Activated CD8-positive, alpha-beta memory T cell treated with anti-CD3 and anti-CD28 coated beads, Interleukin-2, amount 10 ng/mL, durations not matched to agents 7 days and 5 days (primary cell): ENCODE data around the gene SMYD4. TPM values are rescaled to one million over a fixed set of nuclear protein-coding genes. Genes with fewer than 3 reads are reported as not detected.

ENCODE experiments used
- ATAC-seq: fragments of 150-1000 bp; cut with Tn5 transposase; one replicate; pipeline ENCODE4 v1.10.0; 2021; ENCODE audit warnings: moderate library complexity
- CTCF ChIA-PET: fragments of 350-600 bp; sonication (Branson Sonifier 250); formaldehyde crosslinking; loops from one replicate; lab custom pipeline; 2021; ENCODE audit warnings: antibody characterized with exemption; lab: Charles Lee
- DNase-seq: peaks from one replicate; pipeline ENCODE4 v3.0.0-alpha.2; 2020
- H3K27ac Mint-ChIP-seq: one replicate; pipeline ENCODE4 v1.8.0; 2021; ENCODE audit warnings: mild to moderate bottlenecking, mixed read lengths
- H3K27me3 Mint-ChIP-seq: one replicate; pipeline ENCODE4 v1.8.0; 2021; ENCODE audit warnings: mixed read lengths
- H3K36me3 Mint-ChIP-seq: one replicate; pipeline ENCODE4 v1.8.0; 2021; ENCODE audit warnings: mild to moderate bottlenecking, mixed read lengths
- H3K4me1 Mint-ChIP-seq: one replicate; pipeline ENCODE4 v1.8.0; 2021; ENCODE audit warnings: mixed read lengths
- H3K4me3 Mint-ChIP-seq: one replicate; pipeline ENCODE4 v1.8.0; 2021; ENCODE audit warnings: mild to moderate bottlenecking, moderate library complexity, mixed read lengths
- H3K9me3 Mint-ChIP-seq: one replicate; pipeline ENCODE4 v1.8.0; 2022; ENCODE audit warnings: low read depth, mixed read lengths
- total RNA-seq, 2 experiments: library from RNA; stranded (reverse); gene quantifications; one replicate each; pipeline ENCODE4 v1.2.3, GENCODE V29; 2021

Gene SMYD4
- total RNA-seq, 2 experiments from 2014 or later, result 34.7 to 45.4 TPM

DNA sequence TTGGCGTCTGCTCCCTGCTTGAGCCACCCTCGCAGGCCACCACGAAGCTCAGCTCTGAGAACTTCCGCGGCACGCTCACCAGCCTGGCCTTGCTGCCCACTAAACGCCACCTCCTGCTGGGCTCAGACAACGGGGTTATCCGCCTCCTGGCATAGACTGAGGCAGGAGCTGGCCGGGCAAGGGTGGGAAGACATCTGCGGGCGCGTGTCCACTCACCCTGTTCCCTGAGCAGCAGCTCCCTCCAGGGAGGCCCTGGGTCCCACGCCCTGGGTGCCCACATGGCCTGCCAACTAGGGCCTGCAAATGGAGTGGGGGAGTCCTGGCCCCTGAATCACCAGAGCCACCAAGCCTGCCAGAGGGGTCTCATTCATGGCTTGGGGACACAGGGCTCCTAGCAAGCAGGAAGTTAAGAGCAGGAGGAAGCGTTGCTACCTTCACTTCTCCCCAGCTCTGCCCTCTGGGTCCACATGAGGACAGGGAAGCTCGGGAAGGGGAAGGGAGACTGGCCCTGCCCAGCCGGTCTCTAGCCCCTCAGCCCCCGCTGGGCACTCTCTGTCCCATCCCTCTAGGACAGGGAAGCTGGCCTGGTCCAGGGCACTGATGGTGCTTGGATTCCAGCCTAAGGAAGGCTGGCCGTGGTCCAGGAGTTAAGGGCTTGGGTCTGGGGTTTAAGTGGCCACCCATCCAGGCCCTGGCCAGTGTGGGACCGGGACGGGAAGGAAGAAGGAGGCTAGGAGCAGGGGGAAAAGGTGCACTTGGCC is 92.0 kb downstream of the SMYD4 start:
- DNase-seq (no peak), ATAC-seq (no peak)
- peaks cover 2% of the 10 kb centered on the region for H3K36me3 Mint-ChIP-seq
- no peak overlapping the region for H3K4me3 Mint-ChIP-seq
- no peaks in the 10 kb centered on the region for H3K27me3 Mint-ChIP-seq
- no peak overlapping the region for H3K27ac Mint-ChIP-seq
- no peaks in the 10 kb centered on the region for H3K9me3 Mint-ChIP-seq
- peaks cover 10% of the 10 kb centered on the region for H3K4me1 Mint-ChIP-seq
- CTCF ChIA-PET, result interaction anchor here (2.0 kb wide), 1 partner anchor 16 kb away, joined by 4 read pairs; no protein-coding TSS in a partner anchor

DNA sequence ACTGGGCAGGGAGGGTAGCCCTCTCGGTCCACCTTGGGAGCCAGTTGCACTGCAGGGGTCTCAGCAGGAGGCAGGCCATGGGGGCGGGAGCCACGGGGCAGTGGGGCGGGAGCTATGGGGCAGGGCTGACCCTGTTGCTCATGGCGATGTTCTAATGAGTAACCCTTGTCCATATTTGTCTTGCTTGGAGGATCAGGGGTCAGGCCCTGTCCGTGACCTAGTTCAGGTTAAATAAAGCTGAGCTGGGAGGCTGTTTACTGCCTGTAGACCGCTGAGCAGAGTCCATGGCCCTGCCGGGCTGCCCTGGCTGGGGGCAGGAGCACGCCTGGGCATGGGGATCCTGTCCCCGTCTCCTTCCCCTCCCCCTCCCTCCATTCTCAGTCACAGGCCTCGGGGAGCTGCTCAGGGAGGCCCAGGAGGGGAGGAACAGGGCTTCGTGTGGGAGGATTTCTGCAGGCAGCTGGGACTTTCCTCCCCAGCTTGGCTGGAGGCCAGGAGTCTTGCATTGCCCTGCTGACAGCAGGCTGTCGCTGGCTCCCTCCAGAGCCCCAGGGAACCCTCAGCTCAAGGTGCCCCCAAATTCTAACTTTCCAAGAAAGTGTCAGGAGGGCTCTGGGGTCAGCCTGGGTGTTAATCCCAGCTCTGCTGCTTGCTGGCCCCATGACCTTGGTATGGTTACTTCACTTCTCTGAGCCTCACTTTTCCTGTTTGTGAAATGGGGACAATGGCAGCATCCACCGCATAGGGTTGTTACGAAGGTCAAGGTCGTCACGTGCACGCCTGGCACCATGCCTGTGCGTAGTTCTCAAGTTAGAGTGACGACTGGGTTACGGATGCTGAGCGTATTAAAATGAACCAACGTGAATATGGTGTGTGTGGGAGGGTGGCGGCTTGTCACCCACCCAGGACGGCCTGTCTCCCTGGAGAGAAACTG is 93.1 kb downstream of the SMYD4 start:
- CTCF ChIA-PET, result interaction anchor here (2.0 kb wide), 1 partner anchor 15 kb away, joined by 4 read pairs; no protein-coding TSS in a partner anchor
- no peaks in the 10 kb centered on the region for H3K9me3 Mint-ChIP-seq
- DNase-seq, result no peak
- H3K4me3 Mint-ChIP-seq, result no peak overlapping the region
- no peak for ATAC-seq
- H3K36me3 Mint-ChIP-seq, result peaks cover 2% of the 10 kb centered on the region
- H3K27me3 Mint-ChIP-seq, result no peaks in the 10 kb centered on the region
- peaks cover 10% of the 10 kb centered on the region for H3K4me1 Mint-ChIP-seq
- H3K27ac Mint-ChIP-seq, result no peak overlapping the region

DNA sequence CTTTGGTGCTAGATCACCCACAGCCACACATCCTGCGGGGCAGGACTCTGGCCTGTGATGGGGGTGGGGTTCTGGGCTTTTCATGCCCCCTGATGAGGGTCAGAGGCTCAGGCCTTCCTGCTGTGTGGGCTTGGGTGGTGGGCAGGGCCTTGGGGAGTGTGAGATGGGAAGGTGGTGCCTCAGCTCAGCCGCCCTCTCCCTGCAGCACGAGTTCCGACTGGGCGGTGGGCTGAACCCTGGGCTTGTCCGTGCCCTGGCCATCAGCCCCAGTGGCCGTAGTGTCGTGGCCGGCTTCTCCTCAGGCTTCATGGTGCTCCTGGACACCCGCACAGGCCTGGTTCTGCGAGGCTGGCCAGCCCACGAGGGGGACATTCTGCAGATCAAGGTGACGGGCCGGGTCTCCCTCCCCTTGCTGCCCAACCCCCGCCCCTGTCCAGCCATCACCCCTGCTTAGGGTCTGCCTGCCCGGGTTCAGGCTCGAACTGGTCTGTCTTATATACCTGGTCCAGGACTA is 93.8 kb downstream of the SMYD4 start:
- Mint-ChIP-seq H3K36me3 (peaks cover 2% of the 10 kb centered on the region), H3K4me3 (no peak overlapping the region), H3K4me1 (peaks cover 10% of the 10 kb centered on the region), H3K27me3 (no peaks in the 10 kb centered on the region), H3K27ac (no peak overlapping the region), H3K9me3 (no peaks in the 10 kb centered on the region)
- CTCF ChIA-PET, result interaction anchor here (2.0 kb wide), 1 partner anchor 15 kb away, joined by 4 read pairs; no protein-coding TSS in a partner anchor
- DNase-seq, result no peak
- no peak for ATAC-seq

DNA sequence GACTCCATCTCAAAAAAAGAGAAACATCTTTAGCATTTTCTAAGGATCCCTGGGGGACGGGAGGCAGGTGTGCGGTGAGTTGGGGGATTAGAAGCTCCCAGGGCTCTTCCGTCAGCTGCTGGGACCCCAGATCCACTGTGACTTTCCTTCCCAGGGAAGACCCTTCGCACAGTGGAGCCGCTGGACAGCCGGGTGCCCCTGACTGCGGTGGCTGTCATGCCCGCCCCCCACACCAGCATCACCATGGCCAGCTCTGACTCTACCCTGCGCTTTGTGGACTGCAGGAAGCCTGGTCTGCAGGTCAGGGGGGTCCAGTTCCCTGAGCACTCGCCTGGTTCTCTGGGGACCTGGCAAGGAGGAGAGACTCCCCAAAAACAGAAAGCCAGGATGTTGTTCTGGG is 94.3 kb downstream of the SMYD4 start:
- no peaks in the 10 kb centered on the region for H3K27me3 Mint-ChIP-seq
- no peak overlapping the region for H3K27ac Mint-ChIP-seq
- H3K4me3 Mint-ChIP-seq, result no peak overlapping the region
- peaks cover 10% of the 10 kb centered on the region for H3K4me1 Mint-ChIP-seq
- no peaks in the 10 kb centered on the region for H3K9me3 Mint-ChIP-seq
- no peak for ATAC-seq
- H3K36me3 Mint-ChIP-seq, result peaks cover 2% of the 10 kb centered on the region
- CTCF ChIA-PET, result no interaction called here
- DNase-seq, result no peak

DNA sequence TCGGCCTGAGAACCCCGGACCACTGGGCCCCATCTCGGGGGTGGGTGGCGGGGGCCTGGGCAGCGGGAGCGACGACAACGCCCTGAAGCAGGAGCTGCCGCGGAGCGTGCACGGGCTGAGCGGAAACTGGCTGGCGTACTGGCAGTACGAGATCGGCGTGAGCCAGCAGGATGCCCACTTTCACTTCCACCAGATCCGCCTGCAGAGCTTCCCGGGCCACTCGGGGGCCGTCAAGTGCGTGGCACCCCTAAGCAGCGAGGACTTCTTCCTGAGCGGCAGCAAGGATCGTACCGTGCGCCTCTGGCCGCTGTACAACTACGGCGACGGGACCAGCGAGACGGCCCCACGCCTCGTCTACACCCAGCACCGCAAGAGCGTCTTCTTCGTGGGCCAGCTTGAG is 95.9 kb downstream of the SMYD4 start:
- no peaks in the 10 kb centered on the region for H3K27me3 Mint-ChIP-seq
- H3K27ac Mint-ChIP-seq, result no peak overlapping the region
- DNase-seq, result no peak
- ATAC-seq, result no peak
- no peak overlapping the region for H3K4me3 Mint-ChIP-seq
- H3K36me3 Mint-ChIP-seq, result peaks cover 6% of the 10 kb centered on the region
- peaks cover 15% of the 10 kb centered on the region for H3K4me1 Mint-ChIP-seq
- CTCF ChIA-PET, result no interaction called here
- H3K9me3 Mint-ChIP-seq, result no peaks in the 10 kb centered on the region

DNA sequence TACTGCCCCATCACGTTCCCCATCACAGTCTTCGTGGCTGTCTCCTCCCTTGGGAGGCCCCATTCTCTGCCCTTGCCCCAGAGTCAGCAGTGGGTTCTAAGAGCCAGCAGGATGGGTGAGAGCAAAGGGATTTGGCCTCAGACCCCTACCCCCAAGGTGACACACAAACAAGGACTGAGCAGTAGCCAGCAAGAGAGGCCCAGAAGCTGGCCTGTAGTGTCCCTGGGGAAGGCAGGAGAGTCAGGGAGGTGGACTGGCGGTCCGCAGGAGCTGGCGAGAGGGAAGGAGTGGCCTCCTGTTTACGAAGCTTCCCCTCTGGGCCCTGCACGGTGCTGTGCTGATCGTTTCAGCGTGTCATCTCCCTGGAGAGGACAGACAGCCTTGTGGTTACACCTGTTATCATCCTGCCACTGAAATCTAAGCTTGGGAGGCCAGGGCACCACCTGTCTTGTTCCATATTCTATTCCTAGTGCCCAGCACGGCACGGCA is 96.8 kb downstream of the SMYD4 start:
- DNase-seq (no peak), ATAC-seq (no peak)
- Mint-ChIP-seq H3K4me3 (no peak overlapping the region), H3K9me3 (no peaks in the 10 kb centered on the region), H3K36me3 (peaks cover 6% of the 10 kb centered on the region), H3K27me3 (no peaks in the 10 kb centered on the region), H3K4me1 (peaks cover 20% of the 10 kb centered on the region), H3K27ac (no peak overlapping the region)
- CTCF ChIA-PET, result no interaction called here

DNA sequence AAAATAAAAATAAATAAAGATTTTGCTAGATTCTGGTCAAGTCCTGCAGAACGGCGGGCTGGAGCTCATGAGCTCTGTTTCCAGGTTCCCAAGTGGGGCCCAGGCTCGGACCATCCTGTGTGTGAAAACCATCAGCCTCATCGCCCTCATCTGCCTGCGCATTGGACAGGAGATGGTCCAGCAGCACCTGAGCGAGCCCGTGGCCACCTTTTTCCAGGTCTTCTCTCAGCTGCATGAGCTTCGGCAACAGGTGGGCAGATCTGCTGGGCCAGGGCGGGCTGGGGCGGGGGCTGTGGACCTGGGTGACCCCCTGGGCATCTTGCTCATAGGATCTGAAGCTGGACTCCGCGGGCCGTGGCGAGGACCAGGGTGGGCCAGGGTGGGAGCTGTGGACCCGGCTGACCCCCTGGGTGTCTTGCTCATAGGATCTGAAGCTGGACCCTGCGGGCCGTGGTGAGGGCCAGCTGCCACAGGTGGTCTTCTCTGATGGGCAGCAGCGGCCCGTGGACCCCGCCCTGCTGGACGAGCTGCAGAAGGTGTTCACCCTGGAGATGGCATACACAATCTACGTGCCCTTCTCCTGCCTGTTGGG is 97.4 kb downstream of the SMYD4 start:
- Mint-ChIP-seq H3K27me3 (no peaks in the 10 kb centered on the region), H3K27ac (no peak overlapping the region), H3K4me1 (peaks cover 20% of the 10 kb centered on the region), H3K36me3 (peaks cover 6% of the 10 kb centered on the region), H3K9me3 (no peaks in the 10 kb centered on the region), H3K4me3 (no peak overlapping the region)
- ATAC-seq, result no peak
- no peak for DNase-seq
- CTCF ChIA-PET, result no interaction called here

DNA sequence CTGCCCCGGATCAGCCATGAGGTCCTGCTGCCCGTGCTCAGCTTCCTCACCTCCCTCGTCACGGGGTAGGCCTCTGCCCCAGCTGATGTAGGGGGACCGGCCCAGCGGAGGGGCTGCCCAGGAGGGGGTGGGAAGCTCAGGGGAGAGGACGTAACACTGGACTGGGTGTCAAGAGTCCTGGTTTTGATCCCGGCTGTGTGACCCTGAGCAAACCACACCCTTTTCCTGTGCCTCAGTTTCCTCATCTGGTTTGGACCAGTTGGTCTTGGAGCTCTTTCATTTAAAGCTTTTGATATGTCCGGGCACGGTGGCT is 98.6 kb downstream of the SMYD4 start:
- peaks cover 6% of the 10 kb centered on the region for H3K36me3 Mint-ChIP-seq
- no peak for ATAC-seq
- no peak for DNase-seq
- no peaks in the 10 kb centered on the region for H3K27me3 Mint-ChIP-seq
- no peak overlapping the region for H3K27ac Mint-ChIP-seq
- no peaks in the 10 kb centered on the region for H3K9me3 Mint-ChIP-seq
- CTCF ChIA-PET, result no interaction called here
- no peak overlapping the region for H3K4me3 Mint-ChIP-seq
- peaks cover 17% of the 10 kb centered on the region for H3K4me1 Mint-ChIP-seq

DNA sequence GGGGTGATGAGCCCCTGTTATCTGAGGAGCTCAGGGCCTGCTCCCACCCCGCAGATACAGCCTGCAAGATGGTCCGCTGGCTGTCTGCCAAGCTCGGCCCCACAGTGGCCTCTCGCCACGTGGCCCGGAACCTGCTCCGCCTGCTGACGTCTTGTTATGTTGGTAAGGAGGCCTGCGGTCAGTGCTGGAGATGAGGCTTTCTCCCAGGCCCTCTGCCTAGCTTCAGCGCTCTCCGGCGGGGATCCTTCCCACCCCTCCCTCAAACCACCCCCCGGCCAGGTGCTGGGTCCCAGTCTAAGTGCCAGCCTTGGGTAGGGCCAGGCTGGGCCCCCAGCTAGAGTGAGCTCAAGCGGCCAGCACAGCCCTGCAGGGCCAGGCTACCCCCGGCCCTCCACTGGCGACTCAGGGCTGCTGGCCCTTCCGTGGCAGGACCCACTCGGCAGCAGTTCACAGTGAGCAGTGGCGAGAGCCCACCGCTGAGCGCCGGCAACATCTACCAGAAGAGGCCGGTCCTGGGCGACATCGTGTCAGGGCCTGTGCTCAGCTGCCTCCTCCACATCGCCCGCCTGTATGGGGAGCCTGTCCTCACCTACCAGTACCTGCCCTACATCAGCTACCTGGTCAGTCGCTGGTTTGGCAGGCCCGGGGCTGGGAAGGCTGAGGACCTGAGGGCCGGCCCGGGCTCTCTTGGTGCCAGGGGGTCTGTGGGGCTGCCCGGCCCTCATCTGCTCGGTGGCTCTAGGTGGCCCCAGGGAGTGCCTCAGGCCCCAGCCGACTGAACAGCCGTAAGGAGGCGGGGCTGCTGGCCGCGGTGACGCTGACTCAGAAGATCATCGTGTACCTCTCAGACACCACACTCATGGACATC is 99.1 kb downstream of the SMYD4 start:
- H3K36me3 Mint-ChIP-seq, result peaks cover 6% of the 10 kb centered on the region
- no peak for ATAC-seq
- CTCF ChIA-PET, result no interaction called here
- no peaks in the 10 kb centered on the region for H3K27me3 Mint-ChIP-seq
- H3K4me3 Mint-ChIP-seq, result no peak overlapping the region
- no peaks in the 10 kb centered on the region for H3K9me3 Mint-ChIP-seq
- peaks cover 17% of the 10 kb centered on the region for H3K4me1 Mint-ChIP-seq
- no peak for DNase-seq
- no peak overlapping the region for H3K27ac Mint-ChIP-seq

DNA sequence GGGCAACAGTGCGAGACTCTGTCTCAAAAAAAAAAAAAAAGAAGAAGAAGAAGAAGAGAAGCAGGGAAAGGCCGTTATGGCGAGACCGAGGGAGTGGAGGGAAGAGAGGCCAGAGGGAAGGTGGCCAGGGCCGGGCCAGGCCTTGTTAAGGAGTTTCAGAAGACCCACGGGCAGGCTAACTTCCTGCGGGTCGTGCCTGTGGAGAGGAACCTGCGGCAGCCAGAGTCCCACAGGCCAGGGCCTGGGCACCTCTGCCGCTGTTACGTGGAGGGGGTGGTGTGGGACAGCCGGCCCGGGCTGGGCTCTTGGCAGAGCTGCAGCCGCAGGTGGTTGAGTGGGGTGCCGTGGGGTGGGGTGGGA is 99.8 kb downstream of the SMYD4 start:
- CTCF ChIA-PET, result no interaction called here
- ATAC-seq (no peak), DNase-seq (no peak)
- no peak overlapping the region for H3K27ac Mint-ChIP-seq
- H3K36me3 Mint-ChIP-seq, result peaks cover 6% of the 10 kb centered on the region
- no peaks in the 10 kb centered on the region for H3K27me3 Mint-ChIP-seq
- H3K4me3 Mint-ChIP-seq, result no peak overlapping the region
- no peaks in the 10 kb centered on the region for H3K9me3 Mint-ChIP-seq
- peaks cover 21% of the 10 kb centered on the region for H3K4me1 Mint-ChIP-seq
